Loucy (cell line): ENCODE data around the gene HPGD.

Experiments
- EZH2phosphoT487 ChIP-seq: fragments of 200-600 bp; IDR thresholded peaks from 2 replicates; pipeline ENCODE4 v1.6.1; 2018; ENCODE audit warnings: antibody characterized with exemption, mild to moderate bottlenecking, moderate library complexity, borderline replicate concordance
- TF ChIP-seq, protein P1 (sequence below): fragments of 200-600 bp; sonication (generic); conservative IDR thresholded peaks from 2 replicates; pipeline ENCODE4 v1.5.1; 2014; ENCODE audit warnings: mild to moderate bottlenecking, antibody characterized with exemption, low read length

DNA sequence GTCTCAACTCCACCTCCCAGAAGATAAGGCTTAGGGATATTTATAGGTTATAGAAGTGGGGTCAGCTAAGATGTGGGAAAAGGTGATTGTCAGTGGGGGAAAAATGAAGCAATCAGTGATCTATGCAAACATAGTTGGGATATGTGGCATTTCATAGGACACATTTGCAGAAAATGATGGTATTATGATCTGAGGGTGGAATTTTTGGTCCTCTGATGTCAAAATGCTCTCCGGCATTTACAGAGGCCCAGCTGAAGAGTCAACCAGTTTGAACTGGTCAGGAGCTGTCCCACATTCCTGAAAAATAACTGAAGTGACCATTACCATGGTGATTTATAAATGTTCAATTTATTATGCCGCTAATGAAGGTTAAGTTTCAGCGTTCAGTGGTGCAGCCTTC, 12.2 kb upstream of the HPGD start:
- TF ChIP-seq, protein P1, sequence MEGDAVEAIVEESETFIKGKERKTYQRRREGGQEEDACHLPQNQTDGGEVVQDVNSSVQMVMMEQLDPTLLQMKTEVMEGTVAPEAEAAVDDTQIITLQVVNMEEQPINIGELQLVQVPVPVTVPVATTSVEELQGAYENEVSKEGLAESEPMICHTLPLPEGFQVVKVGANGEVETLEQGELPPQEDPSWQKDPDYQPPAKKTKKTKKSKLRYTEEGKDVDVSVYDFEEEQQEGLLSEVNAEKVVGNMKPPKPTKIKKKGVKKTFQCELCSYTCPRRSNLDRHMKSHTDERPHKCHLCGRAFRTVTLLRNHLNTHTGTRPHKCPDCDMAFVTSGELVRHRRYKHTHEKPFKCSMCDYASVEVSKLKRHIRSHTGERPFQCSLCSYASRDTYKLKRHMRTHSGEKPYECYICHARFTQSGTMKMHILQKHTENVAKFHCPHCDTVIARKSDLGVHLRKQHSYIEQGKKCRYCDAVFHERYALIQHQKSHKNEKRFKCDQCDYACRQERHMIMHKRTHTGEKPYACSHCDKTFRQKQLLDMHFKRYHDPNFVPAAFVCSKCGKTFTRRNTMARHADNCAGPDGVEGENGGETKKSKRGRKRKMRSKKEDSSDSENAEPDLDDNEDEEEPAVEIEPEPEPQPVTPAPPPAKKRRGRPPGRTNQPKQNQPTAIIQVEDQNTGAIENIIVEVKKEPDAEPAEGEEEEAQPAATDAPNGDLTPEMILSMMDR: no peak
- no peak for TF ChIP-seq EZH2phosphoT487
